HepG2 (cell line): ENCODE data around the gene FAIM2. TPM values are rescaled to one million over a fixed set of nuclear protein-coding genes. Genes with fewer than 3 reads are reported as not detected.

ENCODE experiments used
- ATAC-seq: fragments of 200-7000 bp; cut with Tn5 transposase; 3 replicates; pipeline ENCODE4 v1.9.1; 2020; ENCODE audit warnings: mild to moderate bottlenecking, moderate library complexity
- BruUV-seq: library from RNA; stranded (reverse); fragments of 400-500 nt; replicated peaks from 2 replicates; lab custom pipeline; 2021; lab: Mats Ljungman, UMichigan
- CTCF ChIA-PET: fragments of 300-600 bp; formaldehyde crosslinking; extraction: SDS; loops from one replicate; lab custom pipeline; 2021; ENCODE audit warnings: low total read pairs, inconsistent platforms, low intra/inter-chr PET ratio; lab: Yijun Ruan, JAX
- POLR2A ChIA-PET: fragments of 350-600 bp; sonication (Branson Sonifier 250); formaldehyde crosslinking; loops from one replicate; lab custom pipeline; 2020; ENCODE audit warnings: antibody characterized with exemption, inconsistent platforms; lab: Yijun Ruan, JAX
- DNase-seq: peaks from one replicate; pipeline ENCODE4 v3.0.0-alpha.2; 2015; ENCODE audit warnings: low spot score
- FAIRE-seq: peaks from 3 replicates; lab custom pipeline; 2011; peaks lifted over from hg19 to GRCh38; lab: Jason Lieb, UNC
- H2AFZ ChIP-seq: one replicate; pipeline ENCODE4 v1.6.1; 2011; ENCODE audit warnings: low read length, inconsistent platforms
- H3K27ac ChIP-seq: fragments of 300-600 bp; 3 replicates; pipeline ENCODE4 v1.8.0; 2011; ENCODE audit warnings: mixed run types, mild to moderate bottlenecking, mixed read lengths, low read length, inconsistent platforms; ENCODE audit not compliant: insufficient read depth; ENCODE audit errors: extremely low read length
- H3K27me3 ChIP-seq, 2 experiments: fragments of 200-600 bp in 1 of 2; 2 replicates in 1 of 2; 3 replicates in 1 of 2; pipeline versions ENCODE4 v1.6.0 to v1.8.0; 2011; ENCODE audit warnings: low read length in 2 of 2, mild to moderate bottlenecking in 2 of 2, moderate library complexity in 2 of 2, inconsistent platforms in 1 of 2; ENCODE audit not compliant: insufficient read depth in 2 of 2, control insufficient read depth in 1 of 2
- H3K36me3 ChIP-seq, 2 experiments: fragments of 200-600 bp in 1 of 2; replicated peaks in 1 of 2; 2 replicates in 1 of 2; 3 replicates in 1 of 2; pipeline versions ENCODE4 v1.5.1 to v1.8.0; 2011; ENCODE audit warnings: low read length in 2 of 2, inconsistent platforms in 1 of 2; ENCODE audit not compliant: insufficient read depth in 2 of 2, control insufficient read depth in 1 of 2
- H3K4me1 ChIP-seq: 2 replicates; pipeline ENCODE4 v1.5.1; 2012; ENCODE audit warnings: low read length, inconsistent platforms; ENCODE audit not compliant: insufficient read depth
- H3K4me2 ChIP-seq: 2 replicates; pipeline ENCODE4 v1.6.0; 2011; ENCODE audit warnings: low read depth, low read length, inconsistent platforms
- H3K4me3 ChIP-seq, 3 experiments: fragments of 200-600 bp in 1 of 3; sonication (generic), shearing (Covaris generic) in 1 of 3; replicated peaks in 1 of 3; 2 replicates each; pipeline ENCODE4 v1.5.1; 2011 to 2016; ENCODE audit warnings: low read length in 3 of 3, inconsistent platforms in 2 of 3, low read depth in 2 of 3, mild to moderate bottlenecking in 2 of 3, control low read depth in 1 of 3, mixed read lengths in 1 of 3; ENCODE audit not compliant: insufficient read depth in 1 of 3
- H3K79me2 ChIP-seq: one replicate; pipeline ENCODE4 v1.6.1; 2011; ENCODE audit warnings: low read length, inconsistent platforms; ENCODE audit not compliant: insufficient read depth
- H3K9ac ChIP-seq: 2 replicates; pipeline ENCODE4 v1.6.0; 2011; ENCODE audit warnings: mild to moderate bottlenecking, low read depth, low read length, inconsistent platforms; ENCODE audit not compliant: insufficient read depth
- H3K9me3 ChIP-seq: 2 replicates; pipeline ENCODE4 v1.5.1; 2012; ENCODE audit warnings: mild to moderate bottlenecking, low read length
- H4K20me1 ChIP-seq: 2 replicates; pipeline ENCODE4 v1.6.0; 2011; ENCODE audit warnings: inconsistent platforms, mild to moderate bottlenecking, low read length, moderate library complexity; ENCODE audit not compliant: insufficient read depth
- ARHGAP35 ChIP-seq: sonication (generic); formaldehyde crosslinking; IDR thresholded peaks from 2 replicates; pipeline ENCODE4 v1.9.0; 2022; ENCODE audit warnings: mild to moderate bottlenecking, inconsistent platforms, moderate library complexity, missing genetic modification reagents, borderline replicate concordance
- GZF1 ChIP-seq: sonication (generic); formaldehyde crosslinking; IDR thresholded peaks from 2 replicates; pipeline ENCODE4 v1.5.1; 2020; ENCODE audit warnings: mild to moderate bottlenecking, missing genetic modification reagents
- SOX5 ChIP-seq: IDR thresholded peaks from 2 replicates; pipeline ENCODE4 v1.6.1; 2016; ENCODE audit warnings: borderline replicate concordance
- ZFX ChIP-seq: sonication (generic); formaldehyde crosslinking; IDR thresholded peaks from 2 replicates; pipeline ENCODE4 v1.4.0; 2020; ENCODE audit warnings: mild to moderate bottlenecking, low read depth, missing genetic modification reagents, moderate library complexity
- ZIK1 ChIP-seq: sonication (generic); formaldehyde crosslinking; IDR thresholded peaks from 2 replicates; pipeline ENCODE4 v1.5.0; 2020; ENCODE audit warnings: mild to moderate bottlenecking, low read depth, missing genetic modification reagents, borderline replicate concordance
- ZMAT3 ChIP-seq: sonication (generic); formaldehyde crosslinking; conservative IDR thresholded peaks from 2 replicates; pipeline ENCODE4 v1.7.0; 2021; ENCODE audit warnings: missing genetic modification reagents
- ZNF160 ChIP-seq: sonication (generic); formaldehyde crosslinking; IDR thresholded peaks from 2 replicates; pipeline ENCODE4 v1.8.0; 2022; ENCODE audit warnings: mild to moderate bottlenecking, inconsistent platforms, missing genetic modification reagents
- ZNF7 ChIP-seq: IDR thresholded peaks from 2 replicates; pipeline ENCODE4 v1.6.1; 2016; ENCODE audit warnings: missing biosample characterization, missing genetic modification reagents
- ZNF83 ChIP-seq: sonication (generic); formaldehyde crosslinking; IDR thresholded peaks from 2 replicates; pipeline ENCODE4 v1.4.0; 2020; ENCODE audit warnings: missing genetic modification reagents, mild to moderate bottlenecking, borderline replicate concordance
- WGBS: methylation state at CpG from one replicate; pipeline ENCODE4 v1.1.6; 2017; ENCODE audit warnings: low lambda C conversion rate; 5-methylcytosine and 5-hydroxymethylcytosine counted together
- in situ Hi-C: cut with HindIII; loops from 2 replicates; pipeline ENCODE4 v1.10.0; 2017; ENCODE audit warnings: low pct_unique_long_range_greater_than_20kb; ENCODE audit not compliant: extremely low pct_ligation_motif_present
- intact Hi-C: fragments of 100-400 bp; cut with micrococcal nuclease; formaldehyde crosslinking; loops from one replicate; pipeline ENCODE4 v1.10.0; 2022; ENCODE audit not compliant: unreplicated experiment
- polyA plus RNA-seq, 8 experiments: library from polyadenylated mRNA; depleted of rRNA in 3 of 8; stranded (reverse) in 7 of 8; unstranded in 1 of 8; fragments of >200 nt; fragmentation: Illumina TruSeq in 4 of 8; extraction: Trizol in 4 of 8; gene quantifications; 2 replicates each; pipeline versions ENCODE4 v1.2.1 to v1.2.3, GENCODE V29; 2011 to 2016; ENCODE audit warnings: low read depth in 4 of 8, missing spikeins in 1 of 8, mixed read lengths in 1 of 8; ENCODE audit not compliant: insufficient read depth in 1 of 8
- total RNA-seq, 5 experiments: library from RNA; depleted of rRNA; stranded (reverse); fragments of >200 nt; fragmentation: Illumina TruSeq; extraction: Trizol; gene quantifications; 2 replicates each; pipeline ENCODE4 v1.2.3, GENCODE V29; 2016; ENCODE audit warnings: low read depth in 1 of 5
- TF ChIP-seq, protein P1 (sequence below): sonication (generic); formaldehyde crosslinking; IDR thresholded peaks from 2 replicates; pipeline ENCODE4 v1.4.0; 2020; ENCODE audit warnings: missing genetic modification reagents, low read depth, mild to moderate bottlenecking, borderline replicate concordance
- TF ChIP-seq, protein P2 (sequence below): sonication (generic); formaldehyde crosslinking; IDR thresholded peaks from 2 replicates; pipeline ENCODE4 v1.5.1; 2020; ENCODE audit warnings: mild to moderate bottlenecking, missing genetic modification reagents, borderline replicate concordance
- TF ChIP-seq, protein P3 (sequence below): IDR thresholded peaks from 2 replicates; pipeline ENCODE4 v1.6.1; 2016; ENCODE audit warnings: missing biosample characterization, missing genetic modification reagents, low read depth
- TF ChIP-seq, protein P4 (sequence below): sonication (generic); formaldehyde crosslinking; IDR thresholded peaks from 2 replicates; pipeline ENCODE4 v1.4.0; 2020; ENCODE audit warnings: missing genetic modification reagents
- TF ChIP-seq, protein P5 (sequence below): sonication (generic); formaldehyde crosslinking; IDR thresholded peaks from 2 replicates; pipeline ENCODE4 v1.8.1; 2023; ENCODE audit warnings: mild to moderate bottlenecking, missing genetic modification reagents, borderline replicate concordance

The FAIM2 gene
- total and polyA plus RNA-seq, 2 of the 13 experiments (the other 11 are each of a cell fraction or from before 2014, with no cell fraction given), result not detected

DNA sequence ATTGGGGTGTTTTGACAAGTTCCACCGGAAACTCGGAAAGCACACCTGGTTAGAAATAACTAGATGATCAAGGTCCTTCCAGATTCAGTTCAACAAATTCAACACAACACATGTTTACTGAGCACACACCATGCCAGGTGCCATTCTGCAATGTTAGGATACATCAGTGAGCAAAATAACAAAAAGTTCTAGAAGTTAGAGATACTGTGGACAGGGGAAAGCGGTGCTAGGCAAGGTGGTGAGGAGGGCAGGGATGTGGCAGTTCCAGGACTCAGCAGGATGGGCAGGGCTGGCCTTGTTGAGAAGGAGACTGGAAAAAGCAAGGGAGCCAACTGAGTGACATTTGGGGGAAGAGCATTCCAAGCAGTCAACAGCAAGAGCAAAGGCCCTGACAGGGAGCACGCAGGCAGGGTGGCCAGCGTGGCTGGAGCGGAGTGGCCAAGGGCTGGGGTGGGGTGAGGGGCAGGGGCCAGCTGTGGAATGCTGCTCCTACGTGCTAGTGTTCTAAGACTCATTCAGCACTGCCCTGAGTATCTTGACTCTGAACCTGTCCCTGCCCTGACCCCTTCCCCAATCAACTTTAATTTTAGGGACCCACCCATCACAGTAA, 19.4 kb upstream of the FAIM2 start:
- H3K9me3 ChIP-seq, result no peaks in the 10 kb centered on the region
- no peaks in the 10 kb centered on the region for H3K4me1 ChIP-seq
- no peaks in the 10 kb centered on the region for H3K79me2 ChIP-seq
- ChIA-PET CTCF (no interaction called here), POLR2A (no interaction called here)
- H3K27me3 ChIP-seq, result peaks cover 1 to 6% of the 10 kb centered on the region in 2 experiments; a peak in 2 of 5 replicates
- in situ Hi-C loops, result no loop called here
- H3K4me2 ChIP-seq, result no peak overlapping the region
- DNase-seq (no peak), ATAC-seq (no peak), FAIRE-seq (no peak)
- no TSS peak for BruUV-seq
- no peak overlapping the region for H2AFZ ChIP-seq
- no peak overlapping the region for H3K4me3 ChIP-seq
- 44% methylated on average over 7 of the region's 7 CpGs for WGBS
- H3K36me3 ChIP-seq, result no peaks in the 10 kb centered on the region
- no peak overlapping the region for H3K27ac ChIP-seq
- intact Hi-C loops, result no loop called here
- H4K20me1 ChIP-seq, result no peaks in the 10 kb centered on the region
- no peak overlapping the region for H3K9ac ChIP-seq
- TF ChIP-seq, protein P1, sequence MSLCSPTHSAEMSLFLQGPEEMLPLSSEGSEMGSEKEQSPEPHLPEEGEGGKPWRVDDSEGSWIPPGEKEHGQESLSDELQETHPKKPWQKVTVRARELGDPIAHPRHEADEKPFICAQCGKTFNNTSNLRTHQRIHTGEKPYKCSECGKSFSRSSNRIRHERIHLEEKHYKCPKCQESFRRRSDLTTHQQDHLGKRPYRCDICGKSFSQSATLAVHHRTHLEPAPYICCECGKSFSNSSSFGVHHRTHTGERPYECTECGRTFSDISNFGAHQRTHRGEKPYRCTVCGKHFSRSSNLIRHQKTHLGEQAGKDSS, result no peak
- TF ChIP-seq, protein P2, sequence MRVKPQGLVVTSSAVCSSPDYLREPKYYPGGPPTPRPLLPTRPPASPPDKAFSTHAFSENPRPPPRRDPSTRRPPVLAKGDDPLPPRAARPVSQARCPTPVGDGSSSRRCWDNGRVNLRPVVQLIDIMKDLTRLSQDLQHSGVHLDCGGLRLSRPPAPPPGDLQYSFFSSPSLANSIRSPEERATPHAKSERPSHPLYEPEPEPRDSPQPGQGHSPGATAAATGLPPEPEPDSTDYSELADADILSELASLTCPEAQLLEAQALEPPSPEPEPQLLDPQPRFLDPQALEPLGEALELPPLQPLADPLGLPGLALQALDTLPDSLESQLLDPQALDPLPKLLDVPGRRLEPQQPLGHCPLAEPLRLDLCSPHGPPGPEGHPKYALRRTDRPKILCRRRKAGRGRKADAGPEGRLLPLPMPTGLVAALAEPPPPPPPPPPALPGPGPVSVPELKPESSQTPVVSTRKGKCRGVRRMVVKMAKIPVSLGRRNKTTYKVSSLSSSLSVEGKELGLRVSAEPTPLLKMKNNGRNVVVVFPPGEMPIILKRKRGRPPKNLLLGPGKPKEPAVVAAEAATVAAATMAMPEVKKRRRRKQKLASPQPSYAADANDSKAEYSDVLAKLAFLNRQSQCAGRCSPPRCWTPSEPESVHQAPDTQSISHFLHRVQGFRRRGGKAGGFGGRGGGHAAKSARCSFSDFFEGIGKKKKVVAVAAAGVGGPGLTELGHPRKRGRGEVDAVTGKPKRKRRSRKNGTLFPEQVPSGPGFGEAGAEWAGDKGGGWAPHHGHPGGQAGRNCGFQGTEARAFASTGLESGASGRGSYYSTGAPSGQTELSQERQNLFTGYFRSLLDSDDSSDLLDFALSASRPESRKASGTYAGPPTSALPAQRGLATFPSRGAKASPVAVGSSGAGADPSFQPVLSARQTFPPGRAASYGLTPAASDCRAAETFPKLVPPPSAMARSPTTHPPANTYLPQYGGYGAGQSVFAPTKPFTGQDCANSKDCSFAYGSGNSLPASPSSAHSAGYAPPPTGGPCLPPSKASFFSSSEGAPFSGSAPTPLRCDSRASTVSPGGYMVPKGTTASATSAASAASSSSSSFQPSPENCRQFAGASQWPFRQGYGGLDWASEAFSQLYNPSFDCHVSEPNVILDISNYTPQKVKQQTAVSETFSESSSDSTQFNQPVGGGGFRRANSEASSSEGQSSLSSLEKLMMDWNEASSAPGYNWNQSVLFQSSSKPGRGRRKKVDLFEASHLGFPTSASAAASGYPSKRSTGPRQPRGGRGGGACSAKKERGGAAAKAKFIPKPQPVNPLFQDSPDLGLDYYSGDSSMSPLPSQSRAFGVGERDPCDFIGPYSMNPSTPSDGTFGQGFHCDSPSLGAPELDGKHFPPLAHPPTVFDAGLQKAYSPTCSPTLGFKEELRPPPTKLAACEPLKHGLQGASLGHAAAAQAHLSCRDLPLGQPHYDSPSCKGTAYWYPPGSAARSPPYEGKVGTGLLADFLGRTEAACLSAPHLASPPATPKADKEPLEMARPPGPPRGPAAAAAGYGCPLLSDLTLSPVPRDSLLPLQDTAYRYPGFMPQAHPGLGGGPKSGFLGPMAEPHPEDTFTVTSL (CRISPR knock-in tag), result no peak
- no peak for TF ChIP-seq SOX5 (CRISPR knock-in tag)
- TF ChIP-seq ARHGAP35 (CRISPR knock-in tag), result no peak
- TF ChIP-seq, protein P3, sequence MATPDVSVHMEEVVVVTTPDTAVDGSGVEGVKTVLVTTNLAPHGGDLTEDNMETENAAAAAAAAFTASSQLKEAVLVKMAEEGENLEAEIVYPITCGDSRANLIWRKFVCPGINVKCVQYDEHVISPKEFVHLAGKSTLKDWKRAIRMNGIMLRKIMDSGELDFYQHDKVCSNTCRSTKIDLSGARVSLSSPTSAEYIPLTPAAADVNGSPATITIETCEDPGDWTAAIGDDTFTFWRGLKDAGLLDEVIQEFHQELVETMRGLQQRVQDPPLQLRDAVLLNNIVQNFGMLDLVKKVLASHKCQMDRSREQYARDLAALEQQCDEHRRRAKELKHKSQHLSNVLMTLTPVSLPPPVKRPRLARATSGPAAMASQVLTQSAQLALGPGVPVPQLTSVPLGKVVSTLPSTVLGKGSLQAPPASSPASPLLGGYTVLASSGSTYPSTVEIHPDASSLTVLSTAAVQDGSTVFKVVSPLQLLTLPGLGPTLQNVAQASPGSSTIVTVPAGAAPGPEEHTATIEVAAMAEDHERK (CRISPR knock-in tag), result no peak
- TF ChIP-seq ZMAT3 (CRISPR knock-in tag), result no peak
- TF ChIP-seq GZF1 (CRISPR knock-in tag), result no peak
- TF ChIP-seq, protein P4, sequence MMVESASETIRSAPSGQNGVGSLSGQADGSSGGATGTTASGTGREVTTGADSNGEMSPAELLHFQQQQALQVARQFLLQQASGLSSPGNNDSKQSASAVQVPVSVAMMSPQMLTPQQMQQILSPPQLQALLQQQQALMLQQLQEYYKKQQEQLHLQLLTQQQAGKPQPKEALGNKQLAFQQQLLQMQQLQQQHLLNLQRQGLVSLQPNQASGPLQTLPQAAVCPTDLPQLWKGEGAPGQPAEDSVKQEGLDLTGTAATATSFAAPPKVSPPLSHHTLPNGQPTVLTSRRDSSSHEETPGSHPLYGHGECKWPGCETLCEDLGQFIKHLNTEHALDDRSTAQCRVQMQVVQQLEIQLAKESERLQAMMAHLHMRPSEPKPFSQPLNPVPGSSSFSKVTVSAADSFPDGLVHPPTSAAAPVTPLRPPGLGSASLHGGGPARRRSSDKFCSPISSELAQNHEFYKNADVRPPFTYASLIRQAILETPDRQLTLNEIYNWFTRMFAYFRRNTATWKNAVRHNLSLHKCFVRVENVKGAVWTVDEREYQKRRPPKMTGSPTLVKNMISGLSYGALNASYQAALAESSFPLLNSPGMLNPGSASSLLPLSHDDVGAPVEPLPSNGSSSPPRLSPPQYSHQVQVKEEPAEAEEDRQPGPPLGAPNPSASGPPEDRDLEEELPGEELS (CRISPR knock-in tag), result no peak
- TF ChIP-seq ZFX (CRISPR knock-in tag), result no peak
- TF ChIP-seq ZNF83, result no peak
- TF ChIP-seq, protein P5, sequence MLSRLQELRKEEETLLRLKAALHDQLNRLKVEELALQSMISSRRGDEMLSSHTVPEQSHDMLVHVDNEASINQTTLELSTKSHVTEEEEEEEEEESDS (CRISPR knock-in tag), result no peak
- no peak for TF ChIP-seq ZNF160 (CRISPR knock-in tag)
- TF ChIP-seq ZNF7, result no peak
- no peak for TF ChIP-seq ZIK1 (CRISPR knock-in tag)
